RWPE2 (cell line): Measurements from ENCODE around the gene ANKRD34B.
A peak's percentile ranks its signal among the peaks of the same experiment; 100 is the strongest.

Source experiments
- ATAC-seq: fragments of 200-7000 bp; cut with Tn5 transposase; 3 replicates; pipeline ENCODE4 v1.9.1; 2021; ENCODE audit warnings: low read depth
- DNase-seq: peaks from one replicate; pipeline ENCODE4 v3.0.0-alpha.2; 2020; ENCODE audit warnings: low spot score
- H3K27ac ChIP-seq: fragments of 450-650 bp; 2 replicates; pipeline ENCODE4 v1.5.1; 2017; ENCODE audit warnings: mild to moderate bottlenecking; ENCODE audit not compliant: poor library complexity, severe bottlenecking
- H3K27me3 ChIP-seq: fragments of 250-450 bp; sonication (Bioruptor Pico); 2 replicates; pipeline ENCODE4 v1.5.1; 2021; ENCODE audit warnings: mild to moderate bottlenecking, moderate library complexity; ENCODE audit not compliant: insufficient read depth, poor library complexity, severe bottlenecking
- H3K36me3 ChIP-seq: fragments of 250-450 bp; sonication (Bioruptor Pico); 2 replicates; pipeline ENCODE4 v1.5.1; 2020; ENCODE audit warnings: low read depth, mild to moderate bottlenecking, moderate library complexity
- H3K4me1 ChIP-seq: fragments of 250-450 bp; sonication (Bioruptor Pico); 2 replicates; pipeline ENCODE4 v1.5.1; 2021; ENCODE audit warnings: mild to moderate bottlenecking, moderate library complexity; ENCODE audit not compliant: insufficient read depth, poor library complexity, severe bottlenecking
- H3K4me3 ChIP-seq: fragments of 250-450 bp; sonication (Bioruptor Pico); 2 replicates; pipeline ENCODE4 v1.5.1; 2021; ENCODE audit warnings: mild to moderate bottlenecking, moderate library complexity; ENCODE audit not compliant: severe bottlenecking
- H3K9me3 ChIP-seq: fragments of 250-450 bp; sonication (Bioruptor Pico); 2 replicates; pipeline ENCODE4 v1.5.1; 2021; ENCODE audit warnings: mild to moderate bottlenecking, moderate library complexity; ENCODE audit not compliant: severe bottlenecking
- TF ChIP-seq, protein P1 (sequence below): fragments of 450-650 bp; IDR thresholded peaks from one replicate; pipeline ENCODE4 v1.5.1; 2017; ENCODE audit warnings: mild to moderate bottlenecking, moderate library complexity; ENCODE audit not compliant: poor library complexity, severe bottlenecking

The ANKRD34B gene

DNA sequence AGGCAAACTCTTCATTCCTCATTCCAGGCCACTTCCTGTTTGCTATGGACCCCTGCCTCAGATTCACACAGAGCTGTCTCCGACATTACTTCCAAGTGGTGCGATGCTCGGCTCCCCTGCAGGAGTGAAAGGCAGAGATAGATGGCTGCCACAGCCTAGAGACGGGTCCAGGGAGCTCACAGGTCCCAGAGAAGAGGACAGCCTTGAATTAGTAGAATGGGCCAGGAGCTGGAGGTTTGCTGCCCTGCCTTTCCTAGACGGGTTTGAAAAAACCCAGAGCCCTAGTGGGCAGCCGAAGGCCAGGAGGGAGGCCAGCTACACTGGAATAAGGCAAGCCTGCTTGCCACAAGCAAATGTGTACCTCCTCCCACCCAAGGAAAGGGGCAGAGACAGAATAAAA lies 1.8 kb downstream of the ANKRD34B start:
- Histone ChIP-seq H3K9me3 (no peaks in the 10 kb centered on the region), H3K36me3 (no peaks in the 10 kb centered on the region), H3K27ac (no peak overlapping the region), H3K27me3 (peaks cover 69% of the 10 kb centered on the region), H3K4me1 (no peaks in the 10 kb centered on the region), H3K4me3 (no peak overlapping the region)
- ATAC-seq (no peak), DNase-seq (no peak)
- TF ChIP-seq, protein P1, sequence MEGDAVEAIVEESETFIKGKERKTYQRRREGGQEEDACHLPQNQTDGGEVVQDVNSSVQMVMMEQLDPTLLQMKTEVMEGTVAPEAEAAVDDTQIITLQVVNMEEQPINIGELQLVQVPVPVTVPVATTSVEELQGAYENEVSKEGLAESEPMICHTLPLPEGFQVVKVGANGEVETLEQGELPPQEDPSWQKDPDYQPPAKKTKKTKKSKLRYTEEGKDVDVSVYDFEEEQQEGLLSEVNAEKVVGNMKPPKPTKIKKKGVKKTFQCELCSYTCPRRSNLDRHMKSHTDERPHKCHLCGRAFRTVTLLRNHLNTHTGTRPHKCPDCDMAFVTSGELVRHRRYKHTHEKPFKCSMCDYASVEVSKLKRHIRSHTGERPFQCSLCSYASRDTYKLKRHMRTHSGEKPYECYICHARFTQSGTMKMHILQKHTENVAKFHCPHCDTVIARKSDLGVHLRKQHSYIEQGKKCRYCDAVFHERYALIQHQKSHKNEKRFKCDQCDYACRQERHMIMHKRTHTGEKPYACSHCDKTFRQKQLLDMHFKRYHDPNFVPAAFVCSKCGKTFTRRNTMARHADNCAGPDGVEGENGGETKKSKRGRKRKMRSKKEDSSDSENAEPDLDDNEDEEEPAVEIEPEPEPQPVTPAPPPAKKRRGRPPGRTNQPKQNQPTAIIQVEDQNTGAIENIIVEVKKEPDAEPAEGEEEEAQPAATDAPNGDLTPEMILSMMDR, result no peak

DNA sequence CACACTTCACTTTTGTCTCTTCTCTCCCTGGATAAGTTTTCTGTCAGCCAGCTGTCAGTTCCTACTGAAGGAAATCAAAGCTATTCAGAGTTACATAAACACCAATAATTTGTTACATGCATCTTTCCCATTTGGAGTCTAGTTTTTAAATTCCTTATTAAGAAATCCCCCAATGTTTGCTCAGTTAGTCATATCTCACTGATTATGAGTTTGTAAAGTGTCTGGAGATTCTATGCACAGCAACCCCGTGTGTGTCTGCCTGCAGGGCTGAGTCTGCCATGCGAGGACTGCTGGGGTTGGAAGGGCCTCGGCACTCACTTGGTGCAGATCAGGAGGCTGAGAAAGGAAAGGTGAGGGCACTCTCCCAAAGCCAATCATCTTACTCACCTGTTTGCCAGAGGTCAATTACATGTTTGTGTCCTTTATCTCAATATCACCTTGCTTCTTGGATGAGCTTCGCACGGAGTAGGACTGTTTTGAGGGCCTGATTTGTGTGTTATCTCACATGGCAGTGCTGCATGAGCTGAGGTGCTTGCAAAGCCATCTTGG lies 3.3 kb downstream of the ANKRD34B start:
- TF ChIP-seq, protein P1, result no peak
- ATAC-seq (0 out of 3 replicates have a peak, but pooled peaks have one; percentile 10), DNase-seq (no peak)
- Histone ChIP-seq H3K27ac (no peak overlapping the region), H3K27me3 (peaks cover 84% of the 10 kb centered on the region), H3K4me1 (no peaks in the 10 kb centered on the region), H3K36me3 (no peaks in the 10 kb centered on the region), H3K4me3 (no peak overlapping the region), H3K9me3 (no peaks in the 10 kb centered on the region)

DNA sequence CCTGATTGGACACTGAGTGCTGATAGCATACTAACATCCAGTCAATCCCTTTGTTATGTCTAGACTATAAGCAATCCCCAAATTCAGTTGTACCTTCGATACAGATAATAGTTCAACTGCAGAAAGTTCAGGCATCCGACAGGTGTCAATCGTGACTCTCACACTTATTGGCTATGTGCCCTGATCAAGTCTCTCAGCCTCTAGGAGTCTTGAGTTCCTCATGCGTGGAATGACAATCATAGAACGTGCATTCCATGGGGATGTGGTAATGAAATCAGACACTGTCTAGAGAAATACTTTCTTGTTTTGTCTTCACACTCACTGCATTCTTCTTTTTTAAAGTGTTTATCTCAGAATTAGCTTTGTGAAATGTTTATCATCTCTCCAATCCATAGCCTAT lies 4.8 kb downstream of the ANKRD34B start:
- Histone ChIP-seq H3K27ac (no peak overlapping the region), H3K27me3 (peaks cover 88% of the 10 kb centered on the region), H3K4me3 (no peak overlapping the region), H3K4me1 (no peaks in the 10 kb centered on the region), H3K36me3 (no peaks in the 10 kb centered on the region), H3K9me3 (no peaks in the 10 kb centered on the region)
- DNase-seq (no peak), ATAC-seq (no peak)
- TF ChIP-seq, protein P1, result no peak

DNA sequence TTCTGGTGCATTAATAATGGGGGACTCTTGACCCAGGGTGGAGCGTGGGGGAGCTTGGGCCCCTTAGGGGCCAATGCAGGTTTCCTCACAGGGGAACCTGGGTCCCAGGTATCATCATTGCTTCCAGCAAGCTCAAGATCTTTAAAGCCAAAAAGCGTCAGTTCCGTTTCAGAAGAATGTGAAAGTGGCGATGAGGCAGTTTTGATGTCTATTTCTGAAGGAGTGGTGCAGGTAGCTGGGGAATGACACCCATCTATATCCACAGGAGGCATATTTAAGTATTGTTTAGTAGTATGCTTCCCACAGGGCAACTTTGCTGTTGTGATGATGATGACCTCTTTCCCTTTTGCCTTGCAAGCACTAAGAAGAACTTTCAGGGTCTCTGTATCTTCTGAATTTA lies 10.8 kb downstream of the ANKRD34B start:
- Histone ChIP-seq H3K4me1 (no peaks in the 10 kb centered on the region), H3K4me3 (no peak overlapping the region), H3K36me3 (no peaks in the 10 kb centered on the region), H3K9me3 (no peaks in the 10 kb centered on the region), H3K27me3 (peaks cover 90% of the 10 kb centered on the region), H3K27ac (no peak overlapping the region)
- TF ChIP-seq, protein P1, result no peak
- ATAC-seq (no peak), DNase-seq (no peak)

DNA sequence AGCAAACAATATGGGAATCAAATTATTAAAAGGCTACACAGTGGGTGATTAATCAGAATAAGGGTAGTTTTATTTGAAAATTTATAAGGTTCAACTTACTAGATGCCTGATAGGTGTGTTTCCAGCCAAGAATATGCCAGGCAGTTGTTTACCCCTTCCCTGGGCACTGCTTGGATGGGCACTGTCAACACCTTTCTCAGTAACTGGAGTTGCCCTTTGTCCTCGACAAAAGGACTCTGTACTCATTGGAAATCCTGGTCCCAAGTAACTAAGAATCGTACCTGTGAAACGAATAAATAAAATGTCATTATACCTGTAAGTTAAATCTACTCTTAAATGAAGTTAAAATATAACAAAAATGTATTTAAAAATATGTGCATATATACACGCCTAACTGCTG lies 15.0 kb downstream of the ANKRD34B start:
- Histone ChIP-seq H3K4me1 (no peaks in the 10 kb centered on the region), H3K27me3 (peaks cover 49% of the 10 kb centered on the region), H3K27ac (no peak overlapping the region), H3K36me3 (no peaks in the 10 kb centered on the region), H3K4me3 (no peak overlapping the region), H3K9me3 (no peaks in the 10 kb centered on the region)
- DNase-seq (no peak), ATAC-seq (no peak)
- TF ChIP-seq, protein P1, result no peak
